ENCODE measurements around the gene TRA2A. TPM values are rescaled to one million over a fixed set of nuclear protein-coding genes. Genes with fewer than 3 reads are reported as not detected.

The TRA2A gene
- 10 to 100 TPM; 73.3 to 82.8 (median 74.5) TPM for total RNA-seq

DNA sequence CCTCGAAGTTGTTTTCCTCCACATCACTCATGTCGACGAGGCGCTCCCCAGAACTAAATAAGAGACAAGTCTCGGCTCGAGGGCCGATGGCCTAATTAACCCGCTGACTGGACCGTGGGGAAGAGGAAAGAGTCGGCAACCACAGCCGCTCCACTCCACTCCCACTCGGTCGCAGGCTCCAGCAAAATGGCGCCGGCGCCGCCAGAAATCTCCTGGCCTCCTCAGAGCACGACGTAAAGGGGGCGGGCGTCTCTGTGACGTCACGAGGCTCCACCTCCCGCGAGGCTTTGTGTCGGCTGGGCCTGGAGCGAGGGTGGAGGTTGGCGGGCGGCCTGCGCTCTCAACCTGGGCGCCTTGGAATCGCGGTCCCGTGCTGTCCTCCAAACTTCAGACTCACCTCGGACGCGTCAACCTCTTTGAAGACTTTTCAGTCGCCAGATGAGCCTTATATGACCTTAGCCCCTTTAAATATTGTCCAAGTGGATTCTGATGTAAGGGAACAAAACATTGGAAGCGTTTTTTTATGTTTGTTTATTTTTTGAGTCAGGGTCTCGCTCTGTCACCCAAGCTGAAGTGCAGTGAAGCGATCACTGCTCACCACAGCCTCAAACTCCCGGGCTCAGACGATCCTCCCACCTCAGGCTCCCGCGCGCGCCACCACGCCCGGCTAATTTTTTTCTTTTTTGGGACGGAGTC is at the start of gene TRA2A:
Gene TRA2A, minus strand, starts transcription at position 188 of the 696 bp plus-strand sequence. Its CDS starts 157 bp downstream, at position 31.
- Mint-ChIP-seq H3K9me3 (no peaks in the 10 kb centered on the region), H3K4me1 (ENCODE audit: low read depth) (peaks cover 42% of the 10 kb centered on the region), H3K27me3 (ENCODE audit: low read depth) (no peaks in the 10 kb centered on the region), H3K36me3 (ENCODE audit: insufficient read depth) (peaks cover 14% of the 10 kb centered on the region), H3K4me3 (peak within 1 kb of the TSS; percentile 100)
- ATAC-seq (peak; percentile 95 to 96), DNase-seq (peak; percentile 98)

DNA sequence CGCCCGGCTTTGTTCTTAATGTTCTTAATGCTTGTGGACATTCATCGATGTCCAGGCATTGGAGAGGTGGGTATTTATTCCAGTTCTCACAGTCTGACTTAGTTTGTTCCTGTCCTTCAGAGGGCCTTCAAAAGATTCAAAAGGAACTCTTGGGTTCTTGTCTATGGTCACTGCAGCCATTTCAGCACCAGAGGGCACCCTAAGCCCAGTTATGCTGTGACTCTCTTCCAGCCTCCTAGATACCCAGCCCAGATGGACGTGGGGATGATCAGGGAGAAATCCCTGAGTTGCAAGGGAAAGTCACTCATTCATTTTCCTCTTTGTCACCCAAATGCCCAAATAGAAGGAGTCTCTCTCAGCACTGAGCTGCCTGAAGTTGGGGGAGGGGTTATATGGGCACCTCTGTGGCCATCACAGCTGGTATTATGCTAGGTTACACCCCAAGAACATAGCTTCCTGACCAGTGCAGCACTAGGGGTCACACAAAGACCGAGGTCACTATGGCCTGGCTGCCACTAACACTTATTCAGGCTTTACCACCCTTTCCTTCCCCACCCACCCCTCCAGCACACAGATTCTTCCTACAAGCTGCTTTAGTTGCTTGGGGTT is 38.9 kb upstream of the TRA2A start:
- Mint-ChIP-seq H3K4me1 (ENCODE audit: low read depth) (no peaks in the 10 kb centered on the region), H3K9me3 (no peaks in the 10 kb centered on the region)

DNA sequence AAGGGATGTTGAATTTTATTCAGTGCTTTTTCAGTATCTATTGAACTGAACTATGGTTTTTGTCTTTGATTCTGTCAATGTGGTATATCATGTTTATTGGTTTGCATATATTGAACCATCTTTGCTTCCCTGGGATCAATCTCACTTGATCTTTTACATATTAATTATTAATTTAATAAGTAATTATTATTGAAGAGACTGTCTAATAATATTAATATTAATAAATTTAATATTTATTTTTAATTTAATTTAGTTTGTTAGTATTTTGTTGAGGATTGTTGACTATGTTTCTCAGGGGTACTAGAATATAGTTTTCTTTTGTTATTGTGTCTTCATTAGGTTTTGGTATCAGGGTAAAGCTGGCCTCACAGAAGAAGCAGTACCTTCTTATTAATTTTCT is 26.5 kb upstream of the TRA2A start:
- H3K36me3 Mint-ChIP-seq (ENCODE audit: insufficient read depth) = no peaks in the 10 kb centered on the region
- no peaks in the 10 kb centered on the region for H3K9me3 Mint-ChIP-seq
- no peaks in the 10 kb centered on the region for H3K27me3 Mint-ChIP-seq (ENCODE audit: low read depth)
- no peak for ATAC-seq
- H3K4me3 Mint-ChIP-seq = no peak overlapping the region
- H3K4me1 Mint-ChIP-seq (ENCODE audit: low read depth) = no peaks in the 10 kb centered on the region
- no peak for DNase-seq

More for the DNA sequence above, 38.9 kb upstream of the TRA2A start:
- Mint-ChIP-seq H3K27me3 (ENCODE audit: low read depth) (peaks cover 18% of the 10 kb centered on the region), H3K4me3 (no peak overlapping the region), H3K36me3 (ENCODE audit: insufficient read depth) (no peaks in the 10 kb centered on the region)
- DNase-seq (peak; percentile 55), ATAC-seq (peak; percentile 90 to 93)

DNA sequence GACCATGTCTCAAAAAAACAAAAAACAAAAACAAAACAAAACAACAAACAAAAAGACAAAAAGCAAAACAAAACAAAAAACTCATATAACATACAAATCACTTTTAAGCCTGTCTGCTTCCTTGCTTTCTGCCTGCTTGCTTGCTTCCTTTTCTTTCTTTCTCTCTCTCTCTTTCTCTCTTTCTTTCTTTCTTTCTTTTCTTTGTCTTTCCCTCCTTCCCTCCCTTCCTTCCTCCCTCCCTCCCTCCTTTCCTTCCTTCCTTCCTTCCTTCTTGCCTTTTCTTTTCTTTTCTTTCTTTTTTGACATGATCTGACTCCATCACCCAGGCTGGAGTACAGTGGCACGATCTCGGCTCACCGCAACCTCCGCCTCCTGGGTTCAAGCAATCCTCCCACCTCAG is 15.9 kb upstream of the TRA2A start:
- no peak overlapping the region for H3K4me3 Mint-ChIP-seq
- ATAC-seq = no peak
- peaks cover 6% of the 10 kb centered on the region for H3K4me1 Mint-ChIP-seq (ENCODE audit: low read depth)
- DNase-seq = no peak
- H3K27me3 Mint-ChIP-seq (ENCODE audit: low read depth) = no peaks in the 10 kb centered on the region
- H3K9me3 Mint-ChIP-seq = no peaks in the 10 kb centered on the region
- no peaks in the 10 kb centered on the region for H3K36me3 Mint-ChIP-seq (ENCODE audit: insufficient read depth)

DNA sequence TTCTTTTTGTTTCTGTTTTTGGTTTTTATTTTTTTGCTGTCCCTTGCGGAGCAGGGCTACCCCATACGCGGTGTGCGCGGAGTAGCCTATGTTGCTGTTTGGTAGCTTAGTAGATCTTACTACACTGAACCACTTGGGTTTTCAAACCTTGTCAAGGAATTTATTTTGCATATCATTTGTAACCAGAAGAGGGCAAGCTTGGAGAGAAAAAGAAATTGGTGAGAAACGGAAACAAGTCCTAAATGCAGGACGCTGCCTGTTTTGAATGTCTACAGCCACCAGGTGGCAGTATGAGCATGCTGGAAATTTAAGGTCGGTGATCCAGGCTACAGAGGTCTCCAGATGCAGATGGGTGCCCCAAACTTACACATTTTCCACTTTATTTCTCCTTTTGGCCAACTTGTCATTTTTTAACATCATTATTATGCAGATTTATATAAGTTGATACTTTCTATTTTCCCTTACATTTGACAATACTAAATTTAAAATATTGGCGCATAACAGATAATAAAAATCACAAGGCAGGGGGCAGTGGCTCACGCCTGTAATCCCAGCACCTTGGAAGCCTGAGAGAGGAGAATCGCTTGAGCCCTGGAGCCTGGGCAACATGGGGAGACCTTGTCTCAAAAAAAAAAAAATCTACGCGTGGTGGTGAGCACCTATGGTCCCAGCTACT is 15.3 kb upstream of the TRA2A start:
- H3K27me3 Mint-ChIP-seq (ENCODE audit: low read depth) = no peaks in the 10 kb centered on the region
- ATAC-seq = peak; percentile 92 to 93
- peak; percentile 65 for DNase-seq
- H3K9me3 Mint-ChIP-seq = no peaks in the 10 kb centered on the region
- H3K4me3 Mint-ChIP-seq = no peak overlapping the region
- H3K4me1 Mint-ChIP-seq (ENCODE audit: low read depth) = peaks cover 6% of the 10 kb centered on the region
- H3K36me3 Mint-ChIP-seq (ENCODE audit: insufficient read depth) = no peaks in the 10 kb centered on the region

DNA sequence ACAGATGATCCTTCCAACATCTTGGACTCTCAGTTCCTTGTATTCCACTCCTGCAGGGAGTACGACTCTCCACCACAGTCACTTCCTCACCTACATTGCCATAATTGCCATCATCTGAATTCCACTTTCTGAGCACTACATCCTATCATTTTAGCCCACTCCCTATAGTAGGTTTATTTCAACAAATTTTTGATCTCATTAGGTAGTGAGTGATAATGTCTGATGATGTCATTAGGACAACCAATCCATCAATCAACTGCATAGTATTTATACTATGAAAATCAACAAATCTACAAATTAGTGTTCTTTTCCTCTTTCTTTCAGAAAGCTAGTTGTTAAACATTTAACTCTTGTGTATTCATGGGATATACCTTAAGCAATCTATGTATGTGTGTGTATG is 13.7 kb upstream of the TRA2A start:
- Mint-ChIP-seq H3K9me3 (no peaks in the 10 kb centered on the region), H3K36me3 (ENCODE audit: insufficient read depth) (no peaks in the 10 kb centered on the region), H3K27me3 (ENCODE audit: low read depth) (no peaks in the 10 kb centered on the region), H3K4me3 (no peak overlapping the region), H3K4me1 (ENCODE audit: low read depth) (peaks cover 6% of the 10 kb centered on the region)
- DNase-seq (no peak), ATAC-seq (no peak)

DNA sequence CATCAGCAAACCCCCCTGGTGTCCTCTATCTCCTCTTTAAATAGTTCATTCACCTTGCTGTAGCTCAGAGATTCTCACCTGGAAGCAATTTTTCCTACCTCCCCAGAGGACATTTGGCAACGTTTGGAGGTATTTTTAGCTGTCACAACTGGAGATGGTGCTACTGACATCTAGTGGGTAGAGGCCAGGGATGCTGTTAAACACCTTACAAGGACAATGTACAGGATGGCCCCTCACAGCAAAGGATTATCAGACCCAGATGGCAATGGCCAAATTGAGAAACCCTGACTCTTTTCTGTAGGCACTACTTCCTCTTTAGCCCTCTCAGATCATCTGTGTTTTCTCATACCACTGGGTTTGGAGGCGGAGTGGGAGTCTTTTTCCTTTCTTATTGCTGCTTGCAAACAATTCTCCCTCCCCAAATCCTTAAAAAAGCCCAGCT is 13.2 kb upstream of the TRA2A start:
- ATAC-seq = peak in 1 of 2 donors; percentile 35

DNA sequence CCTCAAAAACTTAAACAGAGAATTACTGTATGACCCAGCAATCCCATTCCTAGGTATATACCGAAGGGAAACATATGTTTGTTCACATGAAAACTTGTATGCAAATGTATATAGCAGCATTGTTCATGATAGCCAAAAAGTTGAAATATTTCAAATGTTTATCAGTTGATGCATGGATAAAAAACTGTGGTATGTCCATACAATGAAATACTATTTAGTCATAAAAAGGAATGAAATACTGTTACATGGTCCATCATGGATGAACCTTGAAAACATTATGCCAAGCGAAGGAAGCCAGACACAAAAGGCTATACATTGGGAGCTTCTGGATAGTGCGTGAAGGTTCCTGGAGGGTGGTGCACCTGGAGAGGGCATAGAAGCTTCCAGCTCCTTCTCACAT is 11.0 kb upstream of the TRA2A start:
- Mint-ChIP-seq H3K4me1 (ENCODE audit: low read depth) (peaks cover 19% of the 10 kb centered on the region), H3K9me3 (no peaks in the 10 kb centered on the region), H3K4me3 (no peak overlapping the region), H3K27me3 (ENCODE audit: low read depth) (no peaks in the 10 kb centered on the region), H3K36me3 (ENCODE audit: insufficient read depth) (no peaks in the 10 kb centered on the region)
- ATAC-seq = no peak
- DNase-seq = no peak

More for the DNA sequence above, 13.2 kb upstream of the TRA2A start:
- no peaks in the 10 kb centered on the region for H3K27me3 Mint-ChIP-seq (ENCODE audit: low read depth)
- H3K36me3 Mint-ChIP-seq (ENCODE audit: insufficient read depth) = no peaks in the 10 kb centered on the region
- H3K9me3 Mint-ChIP-seq = no peaks in the 10 kb centered on the region
- no peak for DNase-seq
- peaks cover 9% of the 10 kb centered on the region for H3K4me1 Mint-ChIP-seq (ENCODE audit: low read depth)
- no peak overlapping the region for H3K4me3 Mint-ChIP-seq

DNA sequence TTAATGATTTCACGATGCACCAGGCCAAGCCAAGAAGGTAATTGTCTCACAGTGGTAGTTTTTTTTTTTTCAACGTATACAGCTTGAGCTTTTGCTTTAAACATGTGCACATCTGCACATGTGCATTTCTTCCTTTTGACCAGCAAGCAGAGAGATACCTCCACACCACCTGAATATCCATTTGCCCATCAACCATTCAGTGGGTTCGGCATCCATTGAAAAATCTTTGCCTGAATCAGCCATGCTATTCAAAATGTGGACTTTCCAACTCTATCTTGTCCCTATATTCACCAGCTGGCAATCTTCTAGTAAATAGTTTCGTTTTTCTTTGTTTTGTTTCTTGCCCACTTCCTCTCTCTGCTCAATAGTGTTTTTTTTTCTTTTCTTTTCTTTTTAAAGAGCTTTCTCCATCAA is 7.7 kb upstream of the TRA2A start:
- H3K9me3 Mint-ChIP-seq = no peaks in the 10 kb centered on the region
- H3K4me3 Mint-ChIP-seq = peak overlapping the region; percentile 47
- no peaks in the 10 kb centered on the region for H3K36me3 Mint-ChIP-seq (ENCODE audit: insufficient read depth)
- no peaks in the 10 kb centered on the region for H3K27me3 Mint-ChIP-seq (ENCODE audit: low read depth)
- DNase-seq = no peak
- H3K4me1 Mint-ChIP-seq (ENCODE audit: low read depth) = peaks cover 14% of the 10 kb centered on the region
- peak in 1 of 2 donors; percentile 35 for ATAC-seq

DNA sequence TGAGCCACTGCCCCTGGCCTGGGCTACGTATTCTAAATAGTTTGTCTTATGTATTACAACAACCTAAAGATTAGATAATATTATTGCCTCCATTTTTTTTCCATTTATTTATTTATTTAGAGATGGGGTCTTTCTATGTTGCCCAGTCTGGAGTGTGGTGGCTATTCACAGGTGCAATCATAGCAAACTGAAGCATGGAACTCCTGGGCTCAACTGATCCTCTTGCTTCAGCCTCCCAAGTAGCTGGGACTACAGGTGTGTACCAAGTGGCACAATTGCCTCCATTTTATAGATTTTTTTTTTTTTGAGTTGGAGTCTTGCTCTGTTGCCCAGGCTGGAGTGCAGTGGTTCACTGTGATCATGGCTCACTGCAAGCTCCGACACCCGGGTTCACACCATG is 6.5 kb upstream of the TRA2A start:
- Mint-ChIP-seq H3K9me3 (no peaks in the 10 kb centered on the region), H3K4me3 (no peak overlapping the region), H3K27me3 (ENCODE audit: low read depth) (no peaks in the 10 kb centered on the region), H3K4me1 (ENCODE audit: low read depth) (peaks cover 14% of the 10 kb centered on the region), H3K36me3 (ENCODE audit: insufficient read depth) (no peaks in the 10 kb centered on the region)
- DNase-seq (no peak), ATAC-seq (no peak)

DNA sequence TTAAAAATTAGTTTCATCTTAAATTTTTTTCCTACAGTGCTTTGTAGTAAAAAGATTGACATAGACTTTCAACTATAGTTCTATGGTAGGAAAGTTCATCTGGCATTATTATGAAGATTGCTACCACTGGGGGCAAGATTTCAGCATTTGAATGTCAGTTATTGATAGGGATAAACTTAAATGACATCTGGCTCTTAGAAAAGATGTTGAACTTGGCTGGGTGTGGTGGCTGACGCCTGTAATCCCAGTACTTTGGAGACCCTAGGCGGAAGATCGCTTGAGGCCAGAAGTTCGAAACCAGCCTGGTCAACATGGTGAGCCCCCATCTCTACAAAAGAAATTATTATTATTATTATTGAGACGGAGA is 1.4 kb upstream of the TRA2A start:
- Mint-ChIP-seq H3K36me3 (ENCODE audit: insufficient read depth) (peaks cover 9% of the 10 kb centered on the region), H3K27me3 (ENCODE audit: low read depth) (no peaks in the 10 kb centered on the region), H3K4me3 (peak overlapping the region; percentile 68), H3K9me3 (no peaks in the 10 kb centered on the region), H3K4me1 (ENCODE audit: low read depth) (peaks cover 31% of the 10 kb centered on the region)
- DNase-seq (no peak), ATAC-seq (no peak)

DNA sequence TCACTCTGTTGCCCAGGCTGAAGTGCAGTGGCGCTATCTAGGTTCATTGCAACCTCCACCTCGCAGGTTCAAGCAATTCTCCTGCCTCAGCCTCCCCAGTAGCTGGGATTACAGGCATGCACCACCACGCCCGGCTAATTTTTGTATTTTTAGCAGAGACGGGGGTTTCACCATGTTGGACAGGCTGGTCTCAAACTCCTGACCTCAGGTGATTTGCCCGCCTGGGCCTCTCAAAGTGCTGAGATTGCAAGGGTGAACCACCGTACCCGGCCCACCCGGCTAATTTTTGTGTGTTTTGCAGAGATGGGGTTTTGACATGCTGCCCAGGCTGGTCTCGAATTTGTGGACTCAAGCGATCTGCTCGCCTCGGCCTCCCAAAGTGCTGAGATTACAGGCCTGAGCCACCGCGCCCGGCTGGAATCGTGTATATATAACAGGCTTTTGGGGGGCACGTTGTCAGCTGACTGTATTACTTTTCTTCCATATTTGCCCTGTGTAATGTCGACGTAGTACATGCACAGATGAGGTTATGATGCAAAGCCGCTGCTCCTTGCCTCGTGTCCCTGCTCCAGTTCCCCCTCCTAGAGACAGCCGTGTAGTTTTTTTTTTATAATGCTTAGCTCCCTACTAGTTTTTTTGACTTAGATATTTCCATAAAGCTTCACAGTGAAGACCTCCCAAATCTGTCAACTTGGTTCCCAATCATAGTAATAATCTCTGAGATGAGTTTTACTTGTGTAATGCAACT is 883 bp upstream of the TRA2A start:
- Mint-ChIP-seq H3K27me3 (ENCODE audit: low read depth) (no peaks in the 10 kb centered on the region), H3K9me3 (no peaks in the 10 kb centered on the region), H3K36me3 (ENCODE audit: insufficient read depth) (peaks cover 10% of the 10 kb centered on the region), H3K4me1 (ENCODE audit: low read depth) (peaks cover 35% of the 10 kb centered on the region), H3K4me3 (peak overlapping the region; percentile 100)
- no peak for DNase-seq
- ATAC-seq = no peak

DNA sequence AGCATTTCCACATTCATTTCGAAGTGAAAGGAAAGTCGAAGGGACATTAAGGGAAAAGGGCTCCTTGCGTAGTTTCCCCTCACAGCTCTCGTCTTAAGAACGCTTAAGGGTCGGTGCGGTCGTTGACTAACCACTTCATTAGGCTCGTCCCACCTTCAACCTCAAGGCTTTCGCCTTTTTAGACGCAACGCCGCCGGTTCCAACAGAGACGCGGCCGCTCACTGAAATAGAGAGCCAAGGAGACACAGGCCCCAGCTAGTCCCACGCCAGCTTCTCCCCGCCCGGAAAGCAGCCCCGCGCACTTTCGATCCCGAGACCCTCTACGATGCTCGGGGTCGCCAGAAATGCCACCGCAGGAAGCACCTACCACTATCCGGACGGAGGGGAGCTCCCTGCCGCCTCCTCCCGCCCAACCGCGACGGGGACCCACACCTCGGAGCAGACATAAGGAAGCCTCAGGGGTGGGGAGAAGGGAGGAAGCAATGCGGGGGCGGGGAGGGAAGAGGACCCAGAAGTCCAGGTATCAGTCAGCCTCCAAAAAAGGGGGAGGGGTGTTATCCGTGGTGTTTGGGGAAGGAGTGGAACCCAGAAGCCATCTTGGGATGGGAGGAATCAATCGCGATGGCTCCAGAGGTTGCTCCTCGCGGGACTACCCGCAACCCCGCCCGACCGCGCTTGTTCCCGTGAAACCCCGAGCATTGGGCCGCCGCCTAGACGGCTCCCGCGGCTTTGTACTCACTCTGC is 559 bp downstream of the TRA2A start:
- Mint-ChIP-seq H3K27me3 (ENCODE audit: low read depth) (no peaks in the 10 kb centered on the region), H3K4me1 (ENCODE audit: low read depth) (peaks cover 49% of the 10 kb centered on the region), H3K9me3 (no peaks in the 10 kb centered on the region), H3K4me3 (peak overlapping the region; percentile 100), H3K36me3 (ENCODE audit: insufficient read depth) (peaks cover 15% of the 10 kb centered on the region)
- peak; percentile 49 to 50 for ATAC-seq
- peak; percentile 35 for DNase-seq

DNA sequence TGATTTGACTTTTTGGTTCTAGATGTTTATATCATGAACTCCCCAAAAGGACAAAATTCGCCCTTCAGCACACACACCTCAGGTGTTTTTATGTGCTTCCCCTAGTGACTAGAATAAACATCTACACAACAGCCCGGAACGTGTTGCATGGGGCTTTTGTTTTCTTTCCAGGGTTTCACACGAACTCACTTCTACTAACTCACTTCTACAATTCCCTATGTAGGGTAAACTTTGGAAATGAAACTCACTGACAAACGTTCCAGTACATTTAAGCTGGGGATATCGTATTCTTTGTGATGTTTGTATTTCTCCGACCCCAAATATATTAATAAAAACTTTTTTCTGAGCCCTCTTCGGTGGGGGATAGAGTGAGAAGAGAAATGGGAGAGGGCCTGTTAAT is 1.4 kb downstream of the TRA2A start:
- H3K4me1 Mint-ChIP-seq (ENCODE audit: low read depth) = peaks cover 56% of the 10 kb centered on the region
- no peaks in the 10 kb centered on the region for H3K9me3 Mint-ChIP-seq
- peak overlapping the region; percentile 100 for H3K4me3 Mint-ChIP-seq
- no peak for ATAC-seq
- H3K27me3 Mint-ChIP-seq (ENCODE audit: low read depth) = no peaks in the 10 kb centered on the region
- no peak for DNase-seq
- peaks cover 15% of the 10 kb centered on the region for H3K36me3 Mint-ChIP-seq (ENCODE audit: insufficient read depth)
